Testis (tissue), 2 donors: ENCODE data around the gene TTC7B.

Experiments
- CTCF ChIP-seq, 3 experiments: fragments of 450-650 bp in 2 of 3; fragments of 200-600 bp in 1 of 3; sonication (generic) in 1 of 3; IDR thresholded peaks; one replicate each; pipeline ENCODE4 v1.5.1; 2016 to 2019; ENCODE audit warnings: antibody characterized with exemption in 3 of 3, mild to moderate bottlenecking in 2 of 3, moderate library complexity in 1 of 3
- POLR2A ChIP-seq: fragments of 450-650 bp; IDR thresholded peaks from one replicate; pipeline ENCODE4 v1.6.1; 2017; ENCODE audit warnings: antibody characterized with exemption, mild to moderate bottlenecking, moderate library complexity

DNA sequence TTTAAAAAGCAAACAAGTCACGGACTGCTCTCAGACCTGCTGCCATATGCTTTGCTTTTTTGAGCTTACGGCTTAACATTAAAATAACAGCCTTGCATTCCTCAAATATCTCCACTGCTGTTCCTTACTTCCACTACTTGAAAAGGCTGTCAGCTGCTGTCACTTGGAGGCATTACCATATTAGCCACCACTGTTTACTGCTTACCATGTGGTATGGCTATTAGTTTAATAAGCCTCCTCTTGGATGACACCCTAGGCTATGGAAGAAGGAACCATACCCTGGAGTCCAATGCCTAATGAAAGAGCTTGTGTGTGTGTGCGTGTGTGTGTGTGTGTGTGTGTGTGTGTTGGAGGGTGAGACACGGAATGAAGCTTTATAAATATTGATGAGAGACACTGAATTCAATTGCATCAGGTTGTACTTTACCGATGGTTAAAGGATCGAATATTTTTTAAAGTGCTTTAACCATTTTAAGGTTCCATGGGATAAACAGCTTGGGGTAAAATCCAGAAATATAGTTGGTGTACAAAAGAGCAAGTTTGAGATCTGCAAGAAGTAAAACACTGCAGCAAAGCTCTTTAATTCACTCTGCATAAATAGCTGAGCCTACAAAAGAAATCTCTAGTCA, 174.5 kb downstream of the TTC7B start:
- TF ChIP-seq CTCF (IDR thresholded peaks at IDR 0.05) (no peak), POLR2A (no peak)
